Ishikawa (cell line): ENCODE measurements around the gene TERB1.

Source experiments
- CEBPB ChIP-seq: IDR thresholded peaks from 2 replicates; pipeline ENCODE4 v1.6.1; 2012
- CREB1 ChIP-seq: IDR thresholded peaks from 2 replicates; pipeline ENCODE4 v1.6.1; 2012; ENCODE audit warnings: low read depth
- EGR1 ChIP-seq: IDR thresholded peaks from 2 replicates; pipeline ENCODE4 v1.6.1; 2012
- EP300 ChIP-seq: IDR thresholded peaks from 2 replicates; pipeline ENCODE4 v1.6.1; 2012; ENCODE audit warnings: borderline replicate concordance
- FOXM1 ChIP-seq: IDR thresholded peaks from 2 replicates; pipeline ENCODE4 v1.6.1; 2012; ENCODE audit warnings: low read depth, borderline replicate concordance
- NFIC ChIP-seq: IDR thresholded peaks from 2 replicates; pipeline ENCODE4 v1.6.1; 2012
- RAD21 ChIP-seq: IDR thresholded peaks from 2 replicates; pipeline ENCODE4 v1.6.1; 2012; ENCODE audit warnings: low read depth
- TAF1 ChIP-seq: IDR thresholded peaks from 2 replicates; pipeline ENCODE4 v1.6.1; 2012; ENCODE audit warnings: low read depth, mild to moderate bottlenecking
- TCF12 ChIP-seq: IDR thresholded peaks from 2 replicates; pipeline ENCODE4 v1.6.1; 2012; ENCODE audit warnings: low read depth
- TEAD4 ChIP-seq: IDR thresholded peaks from 2 replicates; pipeline ENCODE4 v1.6.1; 2012
- YY1 ChIP-seq: IDR thresholded peaks from 2 replicates; pipeline ENCODE4 v1.6.1; 2012; ENCODE audit warnings: low read depth
- ZBTB7A ChIP-seq: IDR thresholded peaks from 2 replicates; pipeline ENCODE4 v1.6.1; 2012; ENCODE audit warnings: low read depth
- TF ChIP-seq, protein P1 (sequence below): IDR thresholded peaks from 2 replicates; pipeline ENCODE4 v1.6.1; 2012; ENCODE audit warnings: low read depth, mild to moderate bottlenecking
- TF ChIP-seq, protein P2 (sequence below): IDR thresholded peaks from 2 replicates; pipeline ENCODE4 v1.6.1; 2012
- TF ChIP-seq, protein P3 (sequence below): IDR thresholded peaks from 2 replicates; pipeline ENCODE4 v1.6.1; 2012

TERB1 gene

DNA sequence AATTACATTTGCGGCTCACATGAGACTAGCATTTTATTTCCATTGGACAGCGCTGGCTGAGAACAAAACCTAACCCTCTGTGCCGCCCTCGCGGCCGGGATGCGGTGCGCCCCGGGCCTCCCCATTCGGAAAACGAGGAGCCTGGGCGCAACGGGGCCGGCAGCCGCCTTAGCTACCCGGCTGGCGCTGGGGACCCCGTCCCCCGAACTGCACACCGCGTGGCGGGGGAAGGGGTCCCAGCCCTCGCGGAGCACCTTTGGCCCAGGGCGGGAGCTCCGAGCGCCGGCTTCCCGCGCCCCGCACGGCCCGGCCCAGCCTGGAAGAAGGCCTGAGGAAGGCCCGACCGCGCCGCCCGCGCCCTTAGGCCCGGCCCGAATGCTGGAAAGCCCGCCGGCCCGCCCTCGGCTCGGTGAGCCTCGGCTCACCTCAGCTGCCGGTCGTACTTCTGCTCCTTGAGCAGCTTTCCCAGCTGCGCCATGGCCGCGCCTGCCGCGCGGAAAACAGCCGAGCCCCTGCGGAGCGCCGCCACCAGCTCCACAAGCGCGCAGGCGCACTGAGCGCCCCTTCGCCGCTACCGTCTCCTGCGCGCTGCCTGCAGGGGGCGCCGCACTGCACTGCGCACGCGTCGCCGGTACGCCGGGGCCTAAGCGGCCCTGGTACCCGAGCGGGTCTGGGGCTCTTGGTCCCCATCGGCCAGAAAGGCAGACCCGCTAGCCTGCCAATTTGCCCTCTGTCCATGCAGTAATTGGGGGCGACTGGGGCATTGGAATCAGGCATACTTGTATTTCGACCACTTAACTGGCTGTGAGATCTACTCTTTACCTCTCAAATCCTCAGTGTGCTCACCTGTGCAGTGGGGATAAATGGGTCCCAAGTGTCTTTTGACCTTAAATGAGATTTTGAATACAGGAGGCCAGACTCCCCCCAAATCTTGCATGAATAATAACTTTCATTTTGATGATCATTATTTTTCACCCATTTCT, 29.3 kb upstream of the TERB1 start, which contains the start of gene NAE1:
Gene NAE1 (minus strand): TSS at position 555 of the 983 bp plus-strand sequence. CDS start 77 bp downstream, at position 478.
- TF ChIP-seq ZBTB7A (no peak), CREB1 (no peak), RAD21 (peak; percentile 54), EP300 (0 out of 2 replicates have a peak, but pooled peaks have one; percentile 18), TAF1 (peak; percentile 66; the same call in 1 of the 2 replicates), EGR1 (no peak), TEAD4 (no peak), NFIC (no peak), YY1 (peak; percentile 83), FOXM1 (no peak), TCF12 (no peak), CEBPB (no peak)
- TF ChIP-seq, protein P1, sequence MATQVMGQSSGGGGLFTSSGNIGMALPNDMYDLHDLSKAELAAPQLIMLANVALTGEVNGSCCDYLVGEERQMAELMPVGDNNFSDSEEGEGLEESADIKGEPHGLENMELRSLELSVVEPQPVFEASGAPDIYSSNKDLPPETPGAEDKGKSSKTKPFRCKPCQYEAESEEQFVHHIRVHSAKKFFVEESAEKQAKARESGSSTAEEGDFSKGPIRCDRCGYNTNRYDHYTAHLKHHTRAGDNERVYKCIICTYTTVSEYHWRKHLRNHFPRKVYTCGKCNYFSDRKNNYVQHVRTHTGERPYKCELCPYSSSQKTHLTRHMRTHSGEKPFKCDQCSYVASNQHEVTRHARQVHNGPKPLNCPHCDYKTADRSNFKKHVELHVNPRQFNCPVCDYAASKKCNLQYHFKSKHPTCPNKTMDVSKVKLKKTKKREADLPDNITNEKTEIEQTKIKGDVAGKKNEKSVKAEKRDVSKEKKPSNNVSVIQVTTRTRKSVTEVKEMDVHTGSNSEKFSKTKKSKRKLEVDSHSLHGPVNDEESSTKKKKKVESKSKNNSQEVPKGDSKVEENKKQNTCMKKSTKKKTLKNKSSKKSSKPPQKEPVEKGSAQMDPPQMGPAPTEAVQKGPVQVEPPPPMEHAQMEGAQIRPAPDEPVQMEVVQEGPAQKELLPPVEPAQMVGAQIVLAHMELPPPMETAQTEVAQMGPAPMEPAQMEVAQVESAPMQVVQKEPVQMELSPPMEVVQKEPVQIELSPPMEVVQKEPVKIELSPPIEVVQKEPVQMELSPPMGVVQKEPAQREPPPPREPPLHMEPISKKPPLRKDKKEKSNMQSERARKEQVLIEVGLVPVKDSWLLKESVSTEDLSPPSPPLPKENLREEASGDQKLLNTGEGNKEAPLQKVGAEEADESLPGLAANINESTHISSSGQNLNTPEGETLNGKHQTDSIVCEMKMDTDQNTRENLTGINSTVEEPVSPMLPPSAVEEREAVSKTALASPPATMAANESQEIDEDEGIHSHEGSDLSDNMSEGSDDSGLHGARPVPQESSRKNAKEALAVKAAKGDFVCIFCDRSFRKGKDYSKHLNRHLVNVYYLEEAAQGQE: 0 out of 2 replicates have a peak, but pooled peaks have one; percentile 31
- TF ChIP-seq, protein P2, sequence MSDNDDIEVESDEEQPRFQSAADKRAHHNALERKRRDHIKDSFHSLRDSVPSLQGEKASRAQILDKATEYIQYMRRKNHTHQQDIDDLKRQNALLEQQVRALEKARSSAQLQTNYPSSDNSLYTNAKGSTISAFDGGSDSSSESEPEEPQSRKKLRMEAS: no peak; the same call in none of the 2 replicates
- TF ChIP-seq, protein P3, sequence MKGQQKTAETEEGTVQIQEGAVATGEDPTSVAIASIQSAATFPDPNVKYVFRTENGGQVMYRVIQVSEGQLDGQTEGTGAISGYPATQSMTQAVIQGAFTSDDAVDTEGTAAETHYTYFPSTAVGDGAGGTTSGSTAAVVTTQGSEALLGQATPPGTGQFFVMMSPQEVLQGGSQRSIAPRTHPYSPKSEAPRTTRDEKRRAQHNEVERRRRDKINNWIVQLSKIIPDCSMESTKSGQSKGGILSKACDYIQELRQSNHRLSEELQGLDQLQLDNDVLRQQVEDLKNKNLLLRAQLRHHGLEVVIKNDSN: no peak

DNA sequence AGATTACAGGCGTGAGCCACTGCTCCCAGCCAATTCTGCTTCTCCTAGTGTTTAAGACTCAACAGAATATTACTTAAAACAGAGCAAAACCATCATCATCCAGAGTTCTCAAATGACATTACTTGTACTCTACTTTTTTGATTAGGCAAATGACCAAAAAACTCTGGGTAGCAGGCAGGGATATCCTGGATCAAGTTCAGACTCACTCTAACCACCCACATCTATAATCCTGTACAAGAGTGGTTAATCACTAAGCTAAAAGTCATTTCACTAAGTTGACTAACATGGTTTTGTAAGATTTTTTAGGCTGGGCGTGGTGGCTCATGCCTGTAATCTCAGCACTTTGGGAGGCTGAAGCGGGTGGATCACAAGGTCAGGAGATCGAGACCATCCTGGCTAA, 22.6 kb upstream of the TERB1 start:
- TF ChIP-seq RAD21: no peak
- no peak for TF ChIP-seq NFIC
- TF ChIP-seq EP300: no peak
- no peak for TF ChIP-seq EGR1
- no peak for TF ChIP-seq YY1
- no peak for TF ChIP-seq TEAD4
- TF ChIP-seq, protein P2: no peak
- TF ChIP-seq FOXM1: no peak
- TF ChIP-seq TCF12: no peak
- no peak for TF ChIP-seq CREB1
- TF ChIP-seq, protein P1: no peak
- no peak for TF ChIP-seq CEBPB
- no peak for TF ChIP-seq TAF1
- TF ChIP-seq, protein P3: no peak
- TF ChIP-seq ZBTB7A: no peak

DNA sequence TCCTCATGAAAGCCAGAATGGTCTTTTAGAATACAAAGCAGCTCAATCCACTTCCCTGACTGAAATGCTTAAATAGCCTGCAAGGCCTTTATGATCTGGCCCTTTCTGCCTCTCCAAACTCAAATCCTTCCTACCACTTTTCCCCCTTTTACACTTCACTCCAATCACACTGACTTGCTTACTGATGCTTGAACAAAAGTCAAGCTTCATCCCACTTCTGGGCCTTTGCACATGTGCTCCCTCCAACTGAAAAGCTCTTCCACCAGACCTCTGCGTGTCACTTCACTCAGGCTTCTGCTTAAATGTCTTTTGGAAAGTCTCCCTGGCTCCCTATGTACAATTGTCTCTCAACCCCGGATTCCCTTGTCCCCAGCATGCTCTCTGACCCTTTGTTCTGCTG, 13.3 kb upstream of the TERB1 start:
- TF ChIP-seq, protein P2: no peak
- TF ChIP-seq, protein P1: no peak
- TF ChIP-seq CEBPB (no peak), FOXM1 (no peak), RAD21 (no peak), YY1 (no peak), EP300 (no peak), ZBTB7A (no peak), EGR1 (no peak), TEAD4 (no peak), NFIC (no peak), CREB1 (no peak), TCF12 (no peak), TAF1 (no peak)
- TF ChIP-seq, protein P3: no peak
